Stimulated activated CD4-positive, alpha-beta T cell treated with anti-CD3 and anti-CD28 coated beads, Interleukin-4, amount 100 ng/mL, for 24 hours (primary cell): ENCODE results near the gene IQGAP2.

Experiments used
- DNase-seq: peaks from one replicate; pipeline ENCODE4 v3.0.0-alpha.2; 2020

The IQGAP2 gene

DNA sequence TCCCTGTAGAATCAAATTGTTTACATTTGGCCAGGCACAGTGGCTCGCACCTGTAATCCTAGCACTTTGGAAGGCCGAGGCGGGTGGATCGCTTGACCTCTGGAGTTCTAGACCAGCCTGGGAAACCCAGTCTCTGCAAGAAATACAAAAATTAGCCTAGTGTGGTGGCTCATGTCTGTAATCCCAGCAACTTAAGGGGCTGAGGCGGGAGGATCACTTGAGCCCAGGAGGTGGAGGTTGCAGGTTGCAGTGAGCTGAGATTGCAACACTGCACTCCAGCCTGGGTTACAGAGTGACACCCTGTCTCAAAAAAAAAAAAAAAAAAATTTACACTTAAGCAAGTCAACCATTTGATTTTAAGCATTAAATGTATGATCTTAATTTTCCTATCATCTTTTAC is 17.5 kb upstream of the IQGAP2 start:
- no peak for DNase-seq

DNA sequence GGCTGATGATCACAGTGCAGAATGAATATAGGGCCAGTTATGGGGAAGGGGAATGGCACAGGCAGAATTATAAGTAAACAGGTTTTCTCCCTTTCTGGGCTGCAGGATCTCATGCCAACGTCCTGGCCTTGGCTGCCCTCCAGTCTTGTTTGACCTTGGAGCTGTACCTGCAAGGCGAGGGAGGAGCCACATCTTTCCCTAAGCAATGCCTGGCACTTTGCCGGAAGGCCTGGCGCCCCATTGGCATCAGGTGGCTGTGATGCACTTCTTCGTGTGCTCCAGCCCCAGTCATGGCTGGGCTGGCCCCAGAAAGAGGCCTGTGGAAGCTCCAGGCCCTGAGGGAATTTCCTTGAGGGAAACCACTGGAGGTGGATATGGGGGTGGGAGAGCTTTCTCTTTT is 16.7 kb upstream of the IQGAP2 start:
- DNase-seq = no peak

DNA sequence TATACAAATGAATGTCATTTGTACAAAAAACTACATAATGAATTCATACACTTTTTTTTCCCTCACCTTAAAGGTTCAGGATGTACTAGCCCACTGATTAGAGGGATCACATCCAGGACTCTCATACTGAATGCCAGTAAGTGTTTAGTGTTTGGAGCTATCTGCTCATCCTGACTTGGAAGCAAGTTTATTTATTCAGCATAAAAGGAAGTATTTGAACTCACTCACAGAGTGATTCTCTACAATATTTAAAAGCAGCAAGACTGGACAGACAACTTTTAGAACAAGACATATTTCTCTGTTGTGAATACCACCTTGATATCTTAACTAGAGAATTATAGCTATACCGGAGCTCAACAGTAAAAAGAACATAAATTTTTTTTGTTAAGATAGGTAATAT is 14.8 kb upstream of the IQGAP2 start:
- no peak for DNase-seq

DNA sequence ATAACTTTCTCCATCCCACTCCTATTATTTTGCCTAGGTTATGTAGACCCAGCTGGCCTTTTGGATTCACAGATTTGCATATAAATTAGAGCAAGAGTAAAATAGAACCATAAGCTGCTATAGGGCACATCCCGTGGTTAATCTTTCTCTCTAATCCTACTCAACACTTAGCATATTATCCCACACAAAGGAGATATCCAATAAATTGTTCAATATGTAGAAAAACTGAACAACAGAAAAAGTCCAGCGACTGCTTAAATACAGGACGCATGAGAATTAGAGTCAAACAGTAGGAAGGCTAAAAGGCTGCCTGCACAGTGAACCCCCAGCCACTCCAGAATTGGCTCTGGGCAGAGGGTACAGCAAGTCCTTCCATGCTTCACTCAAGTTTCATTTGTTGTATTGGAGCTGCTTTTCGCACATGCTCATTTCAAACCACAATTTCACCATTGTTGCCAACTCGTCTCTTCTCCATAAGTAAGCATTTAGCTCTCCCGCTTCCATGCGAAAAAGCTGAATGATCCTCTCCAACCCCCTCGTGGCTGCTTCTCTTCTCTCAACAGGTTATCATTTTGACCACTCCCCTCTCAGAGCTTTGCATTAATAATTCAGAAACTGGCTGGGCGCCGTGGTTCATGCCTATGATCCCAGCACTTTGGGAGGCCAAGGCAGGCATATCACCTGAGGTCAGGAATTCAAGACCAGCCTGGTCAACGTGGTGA is 14.1 kb upstream of the IQGAP2 start:
- DNase-seq = no peak

DNA sequence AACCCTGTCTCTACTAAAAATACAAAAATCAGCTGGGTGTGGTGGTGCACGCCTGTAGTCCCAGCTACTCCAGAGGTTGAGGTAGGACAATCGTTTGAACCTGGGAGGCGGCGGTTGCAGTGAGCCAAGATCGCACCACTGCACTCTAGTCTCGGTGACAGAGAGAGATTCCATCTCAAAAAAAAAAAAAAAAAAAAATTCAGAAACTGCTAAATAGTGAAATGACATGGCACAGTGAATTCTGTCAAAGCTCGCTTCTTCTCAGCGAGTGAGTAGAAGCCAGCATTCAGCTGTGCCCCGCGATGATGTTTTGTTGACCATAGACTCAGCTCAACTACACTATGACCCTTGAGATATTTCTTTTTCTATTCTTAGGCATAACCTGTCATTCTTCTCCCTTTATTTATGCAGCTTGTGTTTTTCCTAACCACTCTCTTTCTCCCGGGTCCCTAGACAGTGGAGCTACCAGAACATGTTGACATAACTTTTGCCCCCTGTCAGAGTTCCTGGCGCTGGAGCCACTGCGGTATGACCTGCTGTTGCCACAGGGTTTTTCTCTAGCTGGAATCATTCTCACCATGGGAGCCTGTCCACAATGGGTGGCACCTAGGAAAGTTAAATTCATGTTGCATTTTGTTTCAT is 13.5 kb upstream of the IQGAP2 start:
- DNase-seq = no peak

DNA sequence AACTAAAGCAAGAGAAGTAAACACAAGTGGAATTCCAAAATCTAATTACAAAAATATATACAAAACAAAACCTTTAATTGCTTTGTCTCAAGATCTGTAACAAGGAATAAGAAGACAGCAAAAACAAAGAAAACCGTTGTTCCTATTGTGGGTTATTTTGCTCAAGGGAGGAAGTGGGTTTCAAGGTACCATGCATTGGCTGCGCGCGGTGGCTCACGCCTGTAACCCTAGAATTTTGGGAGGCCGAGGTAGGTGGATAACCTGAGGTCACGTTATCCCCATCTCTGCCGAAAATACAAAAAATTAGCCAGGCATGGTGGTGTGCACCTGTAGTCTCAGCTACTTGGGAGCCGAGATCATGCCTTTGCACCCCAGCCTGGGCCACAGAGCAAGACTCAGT is 12.1 kb upstream of the IQGAP2 start:
- no peak for DNase-seq

DNA sequence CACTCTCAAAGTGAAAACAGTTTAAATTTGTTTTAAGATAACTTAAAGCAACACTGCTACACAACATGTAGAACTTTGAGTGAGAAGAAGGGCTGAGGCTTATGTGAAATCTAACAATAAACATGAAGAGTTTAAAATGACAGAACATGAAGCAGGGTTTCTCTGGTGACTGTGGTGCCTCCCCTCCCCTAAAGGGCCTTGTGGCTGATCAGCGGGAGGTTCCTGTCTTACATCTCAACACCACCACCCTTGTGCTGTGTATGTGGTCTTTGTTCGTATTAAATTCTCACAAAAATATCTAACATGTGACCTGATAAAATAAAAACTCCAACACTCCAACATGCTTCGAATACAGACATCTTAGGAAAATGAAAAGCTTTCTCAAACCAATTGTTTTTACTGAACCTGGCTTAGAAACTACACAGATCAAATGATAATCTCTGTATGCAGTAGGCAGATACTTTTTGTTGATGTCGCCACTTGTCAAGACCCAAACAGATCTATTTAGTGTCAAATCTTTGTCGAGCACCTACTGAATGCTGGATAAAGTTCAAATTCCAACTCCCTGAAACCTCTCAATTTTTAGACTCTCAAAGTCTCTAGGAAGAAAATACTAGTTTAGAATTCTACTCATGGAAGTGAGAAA is 9.9 kb upstream of the IQGAP2 start:
- DNase-seq = peak; percentile 20

DNA sequence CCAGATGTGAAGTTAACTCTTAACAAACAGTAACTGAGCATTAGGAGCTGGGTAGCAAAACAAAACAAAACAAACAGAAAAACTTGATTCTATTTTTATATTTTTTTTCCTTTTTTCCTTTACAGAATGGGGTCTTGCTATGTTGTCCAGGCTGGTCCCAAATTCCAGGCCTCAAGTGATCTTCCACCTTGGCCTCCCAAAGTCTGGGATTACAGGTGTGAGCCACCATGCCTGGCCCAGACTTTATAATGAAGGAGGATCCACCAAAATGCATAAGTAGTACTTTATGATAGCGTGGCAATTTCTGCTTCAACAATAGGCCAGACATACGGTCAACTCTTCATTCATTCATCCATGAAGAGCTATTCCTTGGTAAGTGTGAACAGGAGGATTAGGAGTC is 5.9 kb upstream of the IQGAP2 start:
- DNase-seq = no peak

DNA sequence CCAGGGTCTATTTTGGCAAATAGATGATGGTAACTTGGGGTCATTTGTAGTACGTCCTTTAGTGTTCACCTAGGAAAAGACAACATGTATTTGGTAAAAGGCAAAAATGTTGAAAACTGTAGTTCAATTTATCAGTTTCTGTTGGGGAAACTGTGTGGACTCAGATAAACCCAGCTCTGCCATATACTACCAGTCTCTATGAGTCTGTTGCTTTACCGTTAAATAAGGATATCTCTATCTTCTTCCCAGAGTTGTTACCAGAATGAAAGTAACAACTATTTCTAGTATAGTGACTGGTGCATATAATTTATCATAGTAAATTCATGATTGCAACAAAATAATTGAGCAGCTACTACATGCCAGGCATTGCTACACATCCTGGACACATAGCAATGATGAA is 3.8 kb upstream of the IQGAP2 start:
- no peak for DNase-seq

DNA sequence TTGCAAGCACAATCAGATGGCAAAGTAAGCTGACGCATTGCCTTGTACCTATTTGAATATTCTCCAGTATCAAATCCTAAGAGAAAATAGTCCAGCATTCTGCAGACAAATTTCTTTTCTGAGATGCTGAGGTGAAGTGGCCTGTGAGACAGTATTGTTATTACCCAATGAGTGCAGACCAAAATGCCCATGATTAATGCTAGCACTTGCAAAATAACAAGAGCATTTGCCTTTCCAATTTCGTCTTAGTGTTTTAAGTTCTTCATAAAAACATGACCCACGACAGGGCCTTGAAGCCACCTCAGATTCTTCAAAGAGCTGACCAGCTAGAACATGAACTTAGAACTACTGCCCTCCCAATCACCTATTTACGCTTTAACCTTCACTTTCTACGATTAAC is 2.6 kb upstream of the IQGAP2 start:
- DNase-seq = no peak

DNA sequence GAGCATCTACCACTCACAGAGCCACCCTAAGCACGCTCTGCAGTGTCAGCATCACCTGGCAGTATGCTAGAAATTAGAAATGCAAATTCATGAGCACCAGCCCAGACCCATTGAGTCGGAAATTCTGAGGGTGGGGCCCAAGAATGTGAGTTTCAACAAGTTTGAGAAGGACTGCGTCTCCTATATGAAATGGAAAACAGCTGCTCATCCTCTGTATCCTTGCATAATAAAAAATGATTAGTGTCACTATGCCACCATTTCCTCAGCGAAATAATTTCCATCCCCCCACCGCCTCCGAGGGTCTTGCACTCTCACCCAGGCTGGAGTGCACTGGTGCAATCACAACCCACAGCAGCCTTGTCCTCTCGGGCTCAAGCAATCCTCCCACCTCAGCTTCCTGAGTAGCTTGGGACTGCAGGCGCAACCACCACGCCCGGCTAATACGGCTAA is 1.3 kb upstream of the IQGAP2 start:
- DNase-seq = peak; percentile 58

DNA sequence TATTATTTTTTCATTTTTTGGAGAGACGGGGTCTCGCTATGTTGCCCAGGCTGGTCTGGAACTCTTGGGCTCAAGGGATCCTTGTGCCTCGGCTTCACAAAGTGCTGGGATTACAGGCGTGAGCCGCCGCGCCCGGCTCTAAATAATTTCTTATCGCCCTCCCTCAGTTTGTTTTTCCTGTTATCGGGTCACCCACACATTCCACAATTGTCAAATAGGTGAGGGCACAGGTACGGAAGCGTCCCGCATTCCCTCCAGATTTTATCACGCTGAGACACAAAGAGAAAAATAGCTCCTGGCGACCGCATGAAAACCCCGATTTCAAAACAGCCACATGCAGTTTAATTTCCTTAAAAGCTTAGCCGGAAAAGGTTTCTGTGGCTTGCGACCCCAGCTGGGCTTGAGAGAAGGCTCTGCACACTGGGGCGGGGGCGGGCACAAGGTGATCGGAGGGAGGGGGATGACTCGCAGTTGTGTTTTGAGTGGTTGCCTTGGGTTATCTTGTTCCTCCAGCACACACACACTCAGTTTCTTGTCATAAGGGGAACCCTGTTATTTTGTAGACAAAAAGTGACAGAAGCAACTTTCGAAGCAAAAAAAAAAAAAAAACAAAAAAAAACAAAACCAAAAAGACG is 717 bp upstream of the IQGAP2 start:
- DNase-seq = peak; percentile 83

DNA sequence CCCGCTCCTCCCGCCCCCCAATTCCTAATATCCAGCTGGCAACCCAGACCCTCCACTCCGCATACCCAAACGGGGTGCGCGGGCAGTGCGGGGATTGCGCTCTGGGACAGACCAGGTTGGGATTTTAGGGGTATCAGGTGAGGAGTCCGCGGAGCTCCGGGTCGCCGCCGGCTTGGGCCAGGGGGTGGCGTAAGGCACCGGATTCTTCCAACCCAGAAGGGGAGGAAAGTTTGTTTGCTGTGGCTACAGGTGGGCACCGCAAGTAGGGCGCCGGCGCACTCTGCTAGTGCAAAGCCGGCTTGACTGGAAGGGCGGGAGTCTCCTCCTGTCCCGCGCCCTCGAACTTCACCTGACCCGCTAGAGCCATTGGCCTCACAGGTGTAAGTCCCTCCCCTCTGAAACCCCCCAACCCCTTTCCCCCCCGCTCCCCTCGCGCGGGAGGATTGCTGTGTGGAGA is 709 bp downstream of the IQGAP2 start:
- DNase-seq = peak; percentile 70

DNA sequence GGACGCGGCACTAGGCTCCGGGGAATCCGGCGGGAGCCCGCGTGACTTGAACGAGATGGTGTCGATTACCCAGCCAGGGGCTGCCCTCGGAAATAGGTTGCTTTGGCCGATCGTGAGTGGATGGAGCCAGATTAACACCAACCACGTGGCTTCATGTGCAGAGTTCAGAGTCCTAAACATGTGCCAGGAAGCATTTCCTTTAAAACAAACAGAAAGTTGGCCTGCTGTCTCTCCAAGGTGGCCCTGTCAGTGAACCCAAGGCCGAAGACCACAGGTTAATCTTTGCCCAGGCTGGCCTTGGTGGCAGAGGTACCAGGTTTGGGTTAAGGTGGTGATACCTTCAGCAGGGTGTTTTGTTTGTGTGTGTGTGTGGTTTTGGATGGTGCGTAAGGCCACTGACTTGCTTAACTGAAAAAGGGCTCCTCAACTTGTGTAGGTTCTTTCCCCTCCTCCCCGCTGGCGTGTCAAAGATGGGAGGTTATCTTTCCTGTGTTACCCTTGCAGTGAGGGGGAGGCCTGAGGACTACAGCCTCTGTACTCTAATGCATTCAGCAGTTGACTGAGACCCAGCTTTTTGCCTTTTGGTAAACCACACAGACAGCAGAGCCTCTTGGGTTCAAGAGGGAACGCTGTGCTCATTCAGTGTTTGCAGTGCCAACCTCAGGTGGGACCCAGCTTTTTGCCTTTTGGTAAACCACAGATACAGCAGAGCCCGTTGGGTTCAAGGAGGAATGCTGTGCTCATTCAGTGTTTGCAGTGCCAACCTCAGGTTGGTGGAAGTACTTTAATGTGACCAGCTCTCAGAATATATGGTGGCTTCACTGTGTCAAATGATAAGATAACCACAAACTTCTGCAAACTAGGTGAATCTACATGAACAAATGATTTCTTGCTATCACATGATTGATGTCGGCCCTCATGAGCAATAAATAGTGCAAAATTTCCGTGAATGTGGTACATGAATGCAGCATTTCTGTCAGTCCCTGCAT is 1.4 kb downstream of the IQGAP2 start:
- peak; percentile 80 for DNase-seq

DNA sequence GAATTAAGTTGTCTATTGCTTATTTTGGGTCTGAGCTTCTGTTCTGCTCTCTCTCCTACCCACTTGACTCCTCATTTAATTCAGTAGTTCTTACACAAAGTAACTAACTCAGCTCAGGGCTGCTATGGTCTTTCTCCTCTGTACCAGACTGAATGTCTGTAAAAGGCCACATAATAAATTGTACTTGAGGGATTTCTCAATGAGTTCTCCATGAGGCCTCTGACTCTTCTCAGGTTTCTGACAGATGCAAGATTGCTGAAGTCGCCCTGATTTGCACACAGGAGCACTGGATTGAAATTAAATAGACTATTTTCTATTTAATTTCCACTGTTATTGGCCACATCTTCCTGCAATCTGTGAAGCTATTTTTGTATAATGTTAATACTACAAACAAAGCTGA is 2.9 kb downstream of the IQGAP2 start:
- DNase-seq = no peak

DNA sequence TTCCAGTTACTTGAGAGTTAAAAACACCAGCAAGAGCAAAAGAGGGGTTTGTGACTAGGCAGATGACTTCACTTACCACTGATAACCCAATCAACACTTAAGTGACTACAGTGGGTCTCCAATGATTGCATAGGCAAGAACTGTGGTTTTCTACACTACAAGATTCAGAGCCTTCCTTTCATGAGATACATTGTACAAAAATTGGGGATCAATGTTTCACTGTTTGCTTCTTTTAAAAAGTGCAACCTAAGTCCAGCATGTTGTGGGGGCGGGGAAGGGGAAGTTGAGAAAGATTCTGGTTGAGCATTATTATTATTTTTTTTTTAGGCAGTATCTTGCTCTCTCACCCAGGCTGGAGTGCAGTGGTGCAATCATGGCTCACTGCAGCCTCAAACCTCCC is 3.6 kb downstream of the IQGAP2 start:
- no peak for DNase-seq

DNA sequence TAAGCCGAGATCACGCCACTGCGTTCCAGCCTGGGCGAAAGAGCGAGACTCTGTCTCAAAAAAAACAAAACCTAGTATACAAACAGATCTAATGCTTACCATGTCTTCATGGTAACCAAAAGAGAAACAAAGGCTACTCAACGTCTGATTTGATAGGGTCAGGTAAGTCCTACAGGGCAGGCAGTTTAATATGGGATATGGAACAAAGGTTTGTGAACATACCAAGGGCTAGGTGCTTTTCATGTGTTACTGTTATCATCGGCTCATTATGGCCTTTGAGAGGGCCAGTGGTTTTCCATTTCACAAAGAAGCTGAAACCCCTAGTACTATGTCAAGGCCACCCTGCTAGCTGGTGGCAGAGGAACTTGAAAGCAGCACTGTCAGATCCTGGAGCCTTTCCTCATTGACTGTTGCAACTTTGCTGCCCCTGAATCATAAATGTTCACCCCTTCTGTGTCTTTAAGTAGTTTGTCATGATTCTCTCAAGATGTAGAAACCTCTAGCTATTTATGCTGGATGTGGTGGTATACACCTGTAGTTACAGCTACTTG is 5.1 kb downstream of the IQGAP2 start:
- DNase-seq = no peak

DNA sequence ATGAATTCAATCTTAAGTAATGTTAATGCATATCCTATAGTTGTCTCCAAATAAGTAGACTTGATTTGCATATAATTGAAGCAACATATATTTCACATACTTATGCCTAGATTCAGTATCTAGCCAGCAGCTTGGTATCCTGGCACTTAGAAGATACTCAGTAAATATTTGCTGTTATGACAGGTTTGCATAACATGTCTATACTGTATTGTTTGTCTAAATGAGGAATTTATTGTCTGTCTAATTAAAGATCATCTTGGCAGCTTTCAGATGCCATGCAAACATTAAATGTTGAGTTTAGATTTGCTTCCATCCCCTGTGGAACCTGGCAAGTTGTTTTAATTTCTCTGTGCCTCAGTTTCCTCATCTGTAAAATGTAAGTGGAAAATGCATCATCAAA is 9.4 kb downstream of the IQGAP2 start:
- no peak for DNase-seq

DNA sequence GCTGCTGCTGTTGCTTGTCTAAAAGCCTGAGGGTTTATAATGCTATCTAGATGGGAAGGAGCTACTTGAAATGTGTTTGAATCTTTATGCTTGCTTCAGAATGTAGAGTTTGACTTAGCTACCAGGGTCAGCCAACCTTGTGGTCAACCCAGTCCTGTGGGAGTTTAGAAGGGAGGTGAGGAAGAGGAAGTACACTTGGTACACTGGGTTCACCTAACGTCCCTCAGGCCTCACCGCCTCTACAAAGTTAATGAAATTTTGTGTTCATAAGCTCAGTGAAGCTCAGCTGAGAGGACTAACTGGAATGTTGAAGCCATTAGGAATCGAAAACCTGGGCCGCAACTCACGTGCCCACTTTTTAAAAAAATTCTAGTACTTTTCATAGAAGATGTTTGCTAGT is 10.7 kb downstream of the IQGAP2 start:
- no peak for DNase-seq

DNA sequence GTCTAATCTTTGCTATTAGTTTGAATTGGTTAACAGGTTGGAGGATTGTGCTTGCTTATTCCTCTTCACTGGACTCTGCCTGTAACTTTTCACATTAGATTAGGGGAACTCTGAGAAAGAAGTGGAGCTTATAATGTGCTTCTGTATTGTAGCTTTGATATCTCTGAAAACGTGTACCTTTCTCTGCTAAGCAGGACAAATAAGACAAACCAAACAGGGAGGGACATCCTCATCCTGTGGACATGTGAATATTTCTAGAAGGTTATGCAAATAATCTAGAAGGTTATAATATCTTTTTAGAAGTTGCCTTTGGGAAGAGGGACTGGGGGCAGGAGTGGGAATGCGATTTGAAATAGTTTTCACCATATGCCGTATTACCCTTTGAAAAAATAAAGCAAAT is 11.7 kb downstream of the IQGAP2 start:
- no peak for DNase-seq

DNA sequence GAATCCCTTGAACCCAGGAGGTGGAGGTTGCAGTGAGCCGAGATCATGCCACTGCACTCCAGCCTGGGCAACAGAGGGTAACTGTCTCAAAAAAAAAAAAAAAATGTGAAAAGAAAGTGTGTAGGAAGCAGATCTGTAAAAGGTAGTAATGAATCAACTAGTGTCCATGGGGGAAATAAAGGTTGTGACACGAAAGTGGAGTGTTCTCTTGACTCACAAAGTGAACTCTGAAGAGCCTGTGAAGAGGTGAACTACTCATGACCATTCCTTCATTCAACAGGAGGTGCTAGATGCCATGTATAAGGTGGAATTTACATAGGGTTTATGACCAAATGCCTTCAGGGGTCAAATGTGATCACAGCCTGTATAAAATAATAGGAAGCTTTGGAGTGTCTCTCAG is 12.8 kb downstream of the IQGAP2 start:
- DNase-seq = no peak

DNA sequence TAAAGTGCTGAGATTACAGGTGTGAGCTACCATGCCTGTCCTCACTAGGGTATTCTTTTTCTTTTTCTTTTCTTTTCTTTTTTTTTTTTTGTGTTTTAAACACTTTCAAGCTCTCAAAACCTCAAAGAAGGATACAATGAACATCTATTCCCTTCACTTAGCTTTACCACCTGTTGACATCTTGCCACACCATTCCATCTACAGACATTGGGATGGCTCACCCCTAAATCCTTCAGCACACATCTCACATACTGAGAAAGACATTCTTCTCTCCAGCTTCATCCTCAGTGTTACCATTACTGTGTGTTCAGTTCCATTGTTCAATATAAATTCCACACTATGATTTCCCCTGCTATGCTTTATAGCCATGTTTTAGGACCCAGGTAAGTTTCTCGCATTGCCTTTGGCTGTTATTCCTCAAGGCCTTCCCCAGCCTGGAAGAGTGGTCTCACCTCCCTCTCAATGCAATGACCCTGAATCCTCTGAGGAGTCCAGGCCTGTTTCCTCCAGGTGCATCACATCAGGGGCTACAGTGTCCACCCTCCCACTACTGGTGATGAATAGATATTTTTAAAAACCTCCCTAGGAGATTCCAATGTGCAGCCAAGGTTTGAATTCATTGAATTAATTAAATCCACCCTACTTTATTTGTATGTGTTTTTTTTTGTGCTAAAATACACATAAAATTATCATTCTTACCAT is 16.7 kb downstream of the IQGAP2 start:
- no peak for DNase-seq
